Right forelimb (tissue), 1 donor: ENCODE results near the gene HSF4.
A peak's percentile ranks its signal among the peaks of the same experiment; 100 is the strongest.

ENCODE experiments used
- DNase-seq: peaks from one replicate; pipeline ENCODE4 v3.0.0-alpha.2; 2018

The HSF4 gene

DNA sequence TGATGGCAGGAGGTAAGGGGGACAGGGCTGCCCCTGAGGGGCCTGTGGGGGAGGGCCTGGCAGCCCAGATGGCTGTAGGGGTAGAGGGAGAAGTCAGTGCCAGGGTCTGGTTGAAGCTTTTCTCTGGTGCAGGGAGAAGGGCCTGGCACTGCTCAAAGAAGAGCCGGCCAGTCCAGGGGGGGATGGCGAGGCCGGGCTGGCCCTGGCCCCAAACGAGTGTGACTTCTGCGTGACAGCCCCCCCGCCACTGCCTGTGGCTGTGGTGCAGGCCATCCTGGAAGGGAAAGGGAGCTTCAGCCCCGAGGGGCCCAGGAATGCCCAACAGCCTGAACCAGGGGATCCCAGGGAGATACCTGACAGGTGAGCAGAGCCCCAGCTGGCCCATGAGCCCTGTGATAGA lies 3.0 kb downstream of the HSF4 start:
- no peak for DNase-seq

DNA sequence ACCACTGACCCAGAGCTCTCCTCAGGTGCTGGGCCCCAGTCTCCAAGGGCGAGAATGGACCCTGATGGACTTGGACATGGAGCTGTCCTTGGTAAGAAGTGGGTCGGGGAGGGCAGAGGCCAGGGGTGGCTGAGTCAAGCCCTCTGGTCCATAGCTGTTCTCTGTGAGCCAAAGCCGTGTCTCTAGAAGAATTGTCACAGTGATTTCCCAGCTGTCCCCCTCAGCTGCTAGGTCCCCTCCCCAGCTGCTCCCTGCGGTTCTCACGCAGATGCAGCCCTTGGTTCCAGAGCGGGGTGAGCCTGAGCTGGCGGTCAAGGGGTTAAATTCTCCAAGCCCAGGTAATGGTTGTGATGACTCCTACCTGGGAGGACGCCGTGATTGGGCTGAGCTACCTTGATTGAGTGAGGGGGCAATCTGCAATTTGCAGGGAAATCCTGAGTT lies 4.5 kb downstream of the HSF4 start:
- no peak for DNase-seq

DNA sequence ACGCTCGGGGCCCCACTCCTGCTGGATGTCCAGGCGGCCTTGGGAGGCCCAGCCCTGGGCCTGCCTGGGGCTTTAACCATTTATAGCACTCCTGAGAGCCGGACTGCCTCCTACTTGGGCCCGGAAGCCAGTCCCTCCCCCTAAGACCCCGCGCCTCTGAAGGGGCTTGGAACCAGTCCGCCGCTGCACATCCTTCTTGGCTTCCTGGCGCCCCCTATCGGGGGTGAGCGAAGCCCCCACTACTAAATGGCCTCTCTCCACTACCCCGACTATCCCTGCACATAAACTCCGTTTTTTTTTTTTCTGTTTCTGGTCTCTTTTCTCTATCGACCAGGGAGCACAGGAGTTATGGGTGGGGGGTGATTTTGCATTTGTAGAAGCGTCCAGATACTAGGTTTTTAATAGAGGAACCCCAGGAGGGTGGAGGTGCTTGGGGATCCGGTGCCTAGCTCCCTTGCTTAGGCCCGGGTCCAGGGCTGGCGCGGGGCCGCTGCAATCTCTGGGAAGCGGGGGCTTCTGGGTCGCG lies 5.2 kb downstream of the HSF4 start:
- DNase-seq, result no peak

DNA sequence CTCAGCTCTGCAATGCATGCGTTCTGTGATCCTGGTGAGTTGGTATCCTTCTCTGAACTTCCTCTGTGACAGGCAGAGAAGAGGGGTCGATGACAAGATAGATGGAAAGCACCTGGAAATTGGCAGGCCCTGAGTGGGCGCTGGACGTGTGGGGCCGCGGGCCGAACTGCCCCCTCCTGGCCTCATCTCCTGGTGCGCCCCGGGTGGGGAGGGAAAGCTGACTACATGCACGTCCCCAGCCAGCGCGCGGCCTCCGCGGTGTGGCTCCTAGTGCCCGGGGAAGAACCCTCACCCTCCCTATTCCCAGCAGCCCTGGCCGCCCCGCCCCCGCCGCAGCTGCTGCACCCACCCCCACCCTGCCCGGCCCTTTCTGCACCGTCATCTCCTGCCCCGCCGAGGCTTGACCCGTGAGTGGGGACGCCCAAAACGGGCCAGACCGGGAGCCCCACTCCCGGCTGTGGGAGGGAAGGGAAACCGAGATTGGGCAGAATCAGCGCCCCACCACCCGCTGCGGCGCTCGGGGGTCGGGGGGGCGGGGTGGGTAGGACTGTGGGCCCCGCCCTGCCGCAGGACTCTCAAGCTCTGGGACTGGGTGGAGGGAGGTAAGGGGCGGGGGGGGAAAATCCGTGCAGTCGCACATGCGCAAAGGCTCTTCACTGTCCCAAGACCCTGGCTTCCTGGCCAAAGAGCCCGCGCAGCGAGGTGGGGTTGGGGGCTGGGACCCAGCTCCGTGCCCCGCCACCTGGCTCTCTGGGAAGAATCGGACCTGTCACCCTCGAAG lies 5.8 kb downstream of the HSF4 start, which contains the start of gene NOL3:
TSS of gene NOL3 (plus strand) at position 371 of the 781 bp plus-strand sequence.
- peak; percentile 75 for DNase-seq

DNA sequence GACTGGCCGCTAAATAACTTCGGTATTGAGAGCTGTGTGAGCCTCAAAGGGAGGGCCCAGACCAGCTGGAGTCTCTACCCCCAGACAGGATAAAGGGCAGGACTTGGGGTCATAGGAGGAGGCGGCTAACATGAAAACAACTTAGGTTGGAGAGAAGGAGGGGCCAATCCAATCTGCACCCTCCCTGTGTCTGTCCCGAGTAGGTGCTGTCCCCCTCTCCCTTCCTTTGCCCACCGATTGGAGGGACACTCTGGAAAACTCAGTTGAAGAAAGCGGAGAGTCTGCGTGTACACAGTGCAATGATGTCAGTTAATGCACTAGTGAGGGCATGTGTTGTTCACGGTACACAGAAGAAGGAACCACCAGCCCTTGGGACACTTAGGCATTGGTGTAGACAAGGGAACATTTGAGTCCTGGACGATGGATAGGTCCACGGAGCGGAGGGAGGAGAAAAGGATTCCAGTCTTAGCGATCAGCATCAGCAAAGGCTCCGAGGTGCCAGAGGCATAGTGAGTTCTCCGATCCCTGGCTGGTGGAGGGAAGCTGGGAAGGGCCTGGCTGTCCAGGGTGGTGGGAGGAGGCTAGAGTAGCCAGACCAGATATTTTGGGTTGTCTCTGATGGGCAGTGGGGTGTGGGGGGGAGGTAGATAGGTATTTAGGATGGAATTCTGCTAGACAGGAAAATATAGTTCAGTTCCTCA lies 6.6 kb downstream of the HSF4 start:
- DNase-seq, result no peak

DNA sequence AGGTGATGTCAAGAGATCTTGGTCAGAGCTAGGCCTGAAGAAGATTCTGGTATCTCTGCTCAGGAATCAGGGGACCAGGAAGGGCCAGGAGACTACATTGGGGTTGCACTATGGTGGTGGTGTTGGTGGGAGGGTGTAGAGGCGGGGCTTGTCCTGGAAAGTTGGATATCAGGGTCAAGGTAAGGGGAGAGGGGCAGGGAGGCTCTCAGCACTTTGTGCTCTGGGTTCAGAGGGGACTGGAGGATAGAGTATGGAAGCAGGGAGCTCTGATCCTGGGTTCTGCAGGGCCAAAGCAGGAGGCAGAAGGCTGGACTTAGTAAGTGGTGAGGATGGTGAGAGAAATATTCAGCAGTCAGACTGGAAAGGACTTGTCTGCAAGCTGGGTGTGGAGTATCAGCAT lies 8.8 kb downstream of the HSF4 start:
- no peak for DNase-seq

DNA sequence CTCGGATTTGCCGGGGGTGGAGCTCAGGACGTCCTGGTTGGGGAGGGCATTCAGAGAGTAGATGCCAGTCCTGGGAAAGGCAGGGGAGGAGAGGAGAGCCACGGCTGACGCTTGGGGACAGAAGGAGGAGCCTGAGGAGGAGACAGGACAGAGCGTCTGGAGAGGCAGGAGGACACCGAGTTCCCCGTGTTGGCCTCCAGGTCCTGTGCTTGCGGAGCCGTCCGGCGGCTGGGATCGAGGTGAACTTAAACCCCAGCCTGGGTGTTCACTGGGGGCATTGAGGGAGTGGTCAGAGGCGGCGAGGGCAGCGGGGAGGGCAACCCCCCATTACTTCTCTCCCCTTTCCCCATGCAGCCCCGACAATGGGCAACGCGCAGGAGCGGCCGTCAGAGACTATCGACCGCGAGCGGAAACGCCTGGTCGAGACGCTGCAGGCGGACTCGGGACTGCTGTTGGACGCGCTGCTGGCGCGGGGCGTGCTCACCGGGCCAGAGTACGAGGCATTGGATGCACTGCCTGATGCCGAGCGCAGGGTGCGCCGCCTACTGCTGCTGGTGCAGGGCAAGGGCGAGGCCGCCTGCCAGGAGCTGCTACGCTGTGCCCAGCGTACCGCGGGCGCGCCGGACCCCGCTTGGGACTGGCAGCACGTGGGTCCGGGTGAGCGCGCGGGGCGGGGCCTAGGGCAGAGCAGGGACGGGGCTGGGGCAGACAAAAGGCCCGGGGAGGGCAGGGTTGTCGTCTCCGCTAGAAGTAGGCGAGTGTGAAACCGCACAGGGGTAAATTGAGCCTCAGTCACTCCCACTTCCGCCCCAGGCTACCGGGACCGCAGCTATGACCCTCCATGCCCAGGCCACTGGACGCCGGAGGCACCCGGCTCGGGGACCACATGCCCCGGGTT lies 9.5 kb downstream of the HSF4 start:
- DNase-seq, result peak; percentile 76

DNA sequence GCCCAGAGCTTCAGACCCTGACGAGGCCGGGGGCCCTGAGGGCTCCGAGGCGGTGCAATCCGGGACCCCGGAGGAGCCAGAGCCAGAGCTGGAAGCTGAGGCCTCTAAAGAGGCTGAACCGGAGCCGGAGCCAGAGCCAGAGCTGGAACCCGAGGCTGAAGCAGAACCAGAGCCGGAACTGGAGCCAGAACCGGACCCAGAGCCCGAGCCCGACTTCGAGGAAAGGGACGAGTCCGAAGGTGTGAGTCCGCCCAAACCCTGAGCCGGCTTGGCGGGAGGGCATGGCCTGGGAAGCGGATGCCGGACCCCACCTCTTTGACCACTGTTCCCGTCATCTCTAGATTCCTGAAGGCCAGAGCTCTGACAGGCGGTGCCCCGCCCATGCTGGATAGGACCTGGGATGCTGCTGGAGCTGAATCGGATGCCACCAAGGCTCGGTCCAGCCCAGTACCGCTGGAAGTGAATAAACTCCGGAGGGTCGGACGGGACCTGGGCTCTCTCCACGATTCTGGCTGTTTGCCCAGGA lies 10.2 kb downstream of the HSF4 start:
- DNase-seq, result no peak

DNA sequence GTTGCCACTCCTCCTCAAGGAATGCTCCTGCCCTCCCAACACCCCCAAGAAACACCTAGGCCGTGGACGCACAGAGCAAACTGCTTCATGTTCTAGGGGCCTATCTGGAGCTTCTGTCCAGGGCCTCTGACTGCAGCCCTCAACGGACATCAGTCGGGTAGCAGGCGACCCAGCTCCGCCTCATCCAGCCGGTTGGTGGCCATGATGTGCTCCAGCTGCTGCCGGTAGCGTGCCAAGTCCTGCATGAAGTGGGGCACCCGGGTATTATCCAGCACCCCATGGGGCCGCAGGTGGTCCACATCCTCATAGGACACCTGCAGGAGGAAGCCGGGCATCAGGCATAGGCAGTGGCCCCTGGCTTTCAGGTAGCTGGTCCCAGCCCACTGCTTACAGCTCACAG lies 12.1 kb downstream of the HSF4 start:
- DNase-seq, result no peak

DNA sequence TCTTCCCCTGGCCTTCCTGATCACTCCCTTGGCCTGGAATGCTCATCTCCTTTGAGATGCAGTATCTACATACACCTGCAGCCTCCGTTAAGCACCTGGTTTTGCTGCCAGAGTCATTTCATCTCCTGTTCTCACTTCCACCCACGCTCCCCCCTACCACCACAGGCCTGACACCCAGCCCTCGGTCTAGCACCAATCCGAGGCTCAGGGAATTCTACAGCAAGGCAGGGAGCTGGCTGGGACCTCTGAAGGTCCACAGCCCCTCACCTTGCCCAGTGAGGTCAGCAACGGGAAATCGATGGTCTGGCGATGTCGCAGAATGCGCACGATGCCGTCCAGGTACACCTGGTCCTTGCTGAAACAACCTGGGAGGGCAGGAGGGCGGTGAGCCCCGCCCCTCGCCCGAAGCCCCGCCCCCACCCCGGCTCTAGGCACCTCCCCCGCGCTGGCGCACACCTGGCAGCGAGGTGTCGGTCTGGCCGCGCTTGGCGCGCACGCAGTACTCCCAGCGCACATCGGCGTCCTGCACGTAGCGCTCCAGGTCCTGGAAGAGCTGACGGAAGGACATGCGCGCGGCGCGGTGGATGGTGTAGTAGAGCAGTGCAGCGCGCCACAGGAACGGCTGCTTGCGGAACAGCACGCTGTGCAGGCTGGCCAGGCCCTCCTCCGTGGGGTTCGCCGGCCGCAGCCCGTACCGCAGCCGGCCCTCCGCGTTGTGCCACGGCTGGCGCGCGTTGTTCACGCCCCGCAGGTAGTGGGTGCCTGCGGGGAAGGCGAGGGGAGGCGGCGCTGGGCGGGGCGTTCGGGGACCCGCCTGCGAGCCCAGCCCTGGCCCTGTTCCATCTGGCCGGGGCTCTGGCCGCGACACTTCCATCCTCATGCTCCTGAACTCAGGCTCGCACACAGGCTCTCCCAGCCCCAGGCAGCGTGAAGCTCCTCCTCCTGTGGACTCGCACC lies 13.5 kb downstream of the HSF4 start:
- no peak for DNase-seq

DNA sequence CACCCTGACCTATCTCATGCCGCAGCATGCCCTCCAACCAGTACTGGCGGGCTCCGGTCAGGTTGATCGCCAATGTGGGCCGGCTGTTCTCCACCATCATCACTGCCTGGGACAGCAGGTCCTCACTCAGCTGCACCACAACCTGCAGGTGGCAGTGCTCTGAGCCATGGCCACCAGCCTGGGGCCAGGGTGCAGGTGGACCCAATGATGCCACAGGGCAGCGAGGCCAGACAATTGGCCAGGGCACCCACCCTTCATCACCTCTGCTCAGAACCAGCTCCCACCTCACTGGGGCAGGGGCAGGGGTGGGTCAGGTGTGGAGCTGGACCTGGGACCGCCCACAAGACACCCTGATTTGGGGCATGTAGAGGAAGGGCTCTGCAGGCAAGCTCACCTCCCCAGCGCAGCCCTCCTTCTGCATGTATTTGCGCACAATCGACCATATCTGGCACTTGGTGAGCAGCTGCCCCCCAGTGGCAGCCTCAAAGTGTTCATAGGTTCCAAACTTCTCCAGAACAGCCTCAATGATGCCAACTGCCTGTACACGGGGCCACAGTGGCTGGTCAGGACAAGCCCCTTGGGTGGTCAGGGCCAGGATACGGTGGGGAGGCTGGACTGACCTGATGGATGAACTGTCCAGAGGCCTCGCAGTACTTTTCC lies 15.0 kb downstream of the HSF4 start:
- DNase-seq, result no peak

DNA sequence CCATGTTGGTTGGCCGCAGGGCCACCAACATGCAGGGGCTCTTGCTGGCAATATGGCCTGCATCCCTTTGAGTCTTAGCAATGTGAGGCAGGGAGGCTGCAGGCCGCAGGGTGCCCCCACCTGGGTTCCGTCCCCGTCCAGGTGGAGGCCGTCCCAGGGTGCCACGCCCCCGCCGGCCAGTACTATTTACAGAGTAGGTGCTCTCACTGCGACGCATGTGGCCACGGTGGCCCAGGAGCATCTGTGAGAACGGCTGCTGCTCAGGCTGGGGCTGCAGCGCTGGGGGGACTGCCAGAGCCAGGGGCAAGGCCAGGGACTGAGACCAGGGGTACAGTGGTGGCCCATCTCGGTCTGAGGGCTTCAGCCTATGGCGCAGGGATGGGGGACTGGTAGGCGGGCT lies 15.6 kb downstream of the HSF4 start:
- no peak for DNase-seq

DNA sequence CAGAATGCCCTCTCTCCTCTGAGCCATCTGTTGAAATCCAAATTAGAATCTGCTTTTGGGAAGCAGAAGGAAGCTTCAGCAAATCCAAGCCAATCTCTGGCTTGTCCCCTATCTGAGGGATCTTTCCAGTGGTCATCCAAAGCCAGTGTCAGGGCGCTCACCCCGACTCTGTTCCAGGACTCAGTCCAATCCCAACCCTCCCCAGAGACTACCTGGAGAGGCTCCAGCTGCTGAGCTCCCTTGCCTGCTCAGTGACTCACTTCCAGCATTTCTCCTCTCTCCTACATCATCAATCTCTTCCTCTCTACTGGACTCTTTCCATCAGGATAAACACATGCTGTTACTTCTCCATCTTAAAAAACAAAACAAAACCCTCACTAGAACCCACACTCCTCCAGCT lies 16.8 kb downstream of the HSF4 start:
- DNase-seq, result no peak

DNA sequence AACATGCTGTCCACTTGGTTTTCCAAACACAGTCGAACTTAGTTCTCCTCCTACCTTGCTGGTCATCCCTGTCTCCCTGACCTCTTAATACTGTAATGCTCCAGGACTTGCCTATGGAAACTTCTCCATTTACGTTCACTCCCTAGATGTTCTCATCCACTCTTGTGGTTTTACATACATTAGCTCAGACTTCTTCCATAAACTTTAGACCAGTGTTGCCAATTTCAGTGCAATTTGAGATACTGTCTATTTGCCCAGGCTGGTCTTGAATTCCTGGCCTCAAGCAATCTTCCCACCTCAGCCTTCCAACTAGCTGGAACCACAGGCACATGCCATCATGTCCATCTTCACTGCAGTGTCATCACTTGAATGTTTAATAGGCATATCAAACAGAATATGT lies 17.7 kb downstream of the HSF4 start:
- DNase-seq, result no peak

DNA sequence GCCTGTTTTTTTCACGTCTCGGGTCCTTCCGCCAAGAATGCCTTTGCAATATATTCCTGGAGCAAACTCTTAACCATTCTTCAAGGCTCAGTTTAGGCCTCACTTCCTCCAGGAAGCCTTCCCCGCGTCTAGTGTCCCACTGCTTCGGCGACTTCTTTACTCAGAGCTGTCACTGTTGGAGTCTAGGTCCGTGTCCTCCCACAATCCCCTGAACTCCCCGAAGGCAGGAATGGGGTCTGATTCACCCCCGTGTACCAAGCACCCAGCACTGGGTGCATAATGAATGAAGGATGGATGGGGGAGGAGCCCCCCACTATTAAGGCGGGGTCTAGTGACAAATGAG lies 18.7 kb downstream of the HSF4 start:
- DNase-seq, result no peak

DNA sequence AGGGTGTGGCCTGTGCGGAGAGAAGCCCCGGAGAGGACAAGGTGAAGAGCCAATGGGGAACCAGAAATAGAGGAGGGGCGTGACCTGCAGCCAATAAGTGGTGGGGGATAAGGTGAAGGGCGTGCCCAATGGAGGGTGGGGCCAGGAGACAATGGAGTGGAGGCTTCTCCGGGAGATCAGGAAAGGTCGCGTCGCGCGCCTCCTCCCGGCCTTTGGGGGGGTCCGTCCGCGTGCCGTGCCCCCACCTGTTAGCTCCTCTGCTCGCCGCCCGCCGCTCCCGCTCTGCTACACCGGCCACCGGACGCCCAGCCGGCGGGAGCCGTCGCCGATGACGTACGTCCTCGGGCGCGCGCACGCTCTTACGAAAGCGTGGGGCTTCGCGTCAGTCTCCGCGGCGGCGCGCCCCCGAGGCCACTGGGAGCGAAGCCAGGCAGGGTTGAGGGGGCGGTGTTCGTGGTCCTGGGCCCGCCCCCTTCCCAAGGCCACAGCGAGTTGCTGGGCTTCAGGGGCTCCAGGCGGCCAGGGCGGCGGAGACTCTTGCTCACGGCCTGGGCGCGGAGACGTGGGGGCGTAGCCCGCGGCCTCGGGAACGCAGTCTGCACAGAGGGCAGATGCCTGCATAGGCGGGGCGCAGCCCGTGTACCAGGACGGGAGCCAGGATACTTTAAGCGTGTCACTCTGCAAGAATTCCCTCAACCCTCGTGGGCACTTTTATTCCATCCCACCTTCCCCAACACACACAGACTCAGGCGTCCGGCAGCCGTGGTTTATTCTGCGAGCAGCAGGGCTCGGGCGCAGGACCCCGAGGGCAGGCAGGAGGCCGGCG lies 19.3 kb downstream of the HSF4 start, which contains the start of gene MATCAP1:
TSS of gene MATCAP1 (minus strand) at position 337 of the 826 bp plus-strand sequence. CDS start 3,353 bp downstream, outside the sequence.
- peak; percentile 97 for DNase-seq

DNA sequence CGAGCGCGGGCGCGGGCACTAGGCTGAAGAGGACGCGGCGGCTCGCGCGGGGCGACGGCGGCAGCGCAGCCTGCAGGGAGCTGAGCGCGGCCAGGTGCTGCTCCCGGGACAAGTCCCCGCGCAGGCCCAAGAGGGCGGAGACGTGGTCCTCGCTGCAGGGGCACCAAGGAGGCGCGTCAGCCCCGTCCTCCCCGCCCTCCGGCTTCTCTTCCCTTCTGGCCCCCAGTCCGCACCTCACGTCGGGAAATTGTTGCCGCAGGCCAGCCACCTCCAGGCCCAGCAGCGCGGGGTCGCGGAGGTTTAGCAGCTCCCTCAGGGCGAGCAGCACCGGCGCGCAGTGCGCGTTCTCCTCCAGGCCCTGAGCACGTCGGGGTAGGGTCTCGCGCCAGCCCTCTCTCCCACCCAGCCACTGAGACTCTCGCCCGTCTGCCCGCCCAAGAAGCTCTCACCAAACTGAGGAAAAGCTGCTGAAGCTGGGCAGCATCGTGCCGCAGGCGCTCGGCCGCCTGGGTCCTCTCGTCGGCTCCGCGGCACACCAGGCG lies 20.0 kb downstream of the HSF4 start:
- no peak for DNase-seq

DNA sequence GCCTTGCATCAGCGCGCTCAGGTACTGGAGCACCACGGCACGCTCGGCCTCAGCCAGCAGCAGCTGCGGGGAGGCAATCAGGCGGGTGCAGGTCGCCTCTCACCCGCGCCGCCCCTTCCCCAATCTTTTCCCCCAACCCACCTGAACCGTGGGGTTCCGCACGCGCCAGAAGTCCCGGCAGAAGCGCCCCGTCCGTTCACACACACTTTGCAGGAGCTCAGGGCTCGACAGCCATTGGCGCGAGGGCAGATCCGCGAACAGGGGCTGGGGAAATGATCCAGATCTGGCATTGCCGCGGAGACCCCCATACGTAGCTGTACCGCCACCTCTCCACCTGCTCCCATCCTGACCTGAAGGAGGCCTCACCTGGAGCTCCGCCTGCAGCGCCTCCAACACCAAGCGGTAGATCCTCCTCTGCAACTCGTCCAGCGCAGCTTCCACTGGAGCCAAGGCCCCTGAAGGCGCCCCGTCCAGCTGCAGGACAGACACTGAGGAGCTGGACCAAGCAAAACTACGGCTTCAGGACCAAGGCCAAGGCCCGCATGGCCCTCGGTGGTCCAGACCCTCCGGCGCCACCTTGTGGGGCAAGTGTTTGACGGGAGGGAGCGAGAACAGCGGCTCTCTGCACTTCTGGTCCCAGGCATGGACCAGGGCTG lies 20.6 kb downstream of the HSF4 start:
- peak; percentile 95 for DNase-seq

DNA sequence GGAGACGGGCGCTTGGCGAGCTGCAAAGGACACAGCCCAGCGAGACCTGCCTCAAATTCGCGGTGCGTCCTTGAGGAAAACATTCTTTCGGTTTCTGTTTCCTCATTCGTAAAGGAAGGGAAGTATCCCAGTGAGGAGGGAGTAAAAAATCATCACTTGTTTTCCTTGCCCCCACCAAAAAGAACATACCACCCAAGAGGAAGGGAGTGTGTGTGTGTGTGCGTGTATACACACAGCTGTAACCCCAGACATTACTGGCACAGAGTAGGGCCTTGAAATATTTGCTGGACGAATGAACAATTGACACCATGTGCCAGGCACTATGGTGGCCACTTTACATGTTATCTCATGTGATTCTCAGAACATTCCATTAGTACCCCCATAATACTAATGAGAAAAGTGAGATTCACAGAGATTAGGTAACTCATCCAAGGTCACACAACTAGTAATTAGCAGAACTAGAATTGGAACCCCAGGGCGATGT lies 21.1 kb downstream of the HSF4 start:
- DNase-seq, result no peak
